ENCODE results near the gene NVL.

- TF ChIP-seq CTCF (IDR thresholded peaks at IDR 0.05) (no peak), POLR2A (IDR thresholded peaks at IDR 0.05) (no peak), POLR2AphosphoS5 (IDR thresholded peaks at IDR 0.05) (no peak)
Measured at GRCh38 chr1:224259986-224260385, 70.0 kb downstream of the NVL start.

Measured in gastroesophageal sphincter (tissue), 3 donors.